Eye (tissue), 1 donor: ENCODE results near the gene THG1L.

Experiments
- DNase-seq: peaks from one replicate; pipeline ENCODE4 v3.0.0-alpha.2; 2015

THG1L gene

DNA sequence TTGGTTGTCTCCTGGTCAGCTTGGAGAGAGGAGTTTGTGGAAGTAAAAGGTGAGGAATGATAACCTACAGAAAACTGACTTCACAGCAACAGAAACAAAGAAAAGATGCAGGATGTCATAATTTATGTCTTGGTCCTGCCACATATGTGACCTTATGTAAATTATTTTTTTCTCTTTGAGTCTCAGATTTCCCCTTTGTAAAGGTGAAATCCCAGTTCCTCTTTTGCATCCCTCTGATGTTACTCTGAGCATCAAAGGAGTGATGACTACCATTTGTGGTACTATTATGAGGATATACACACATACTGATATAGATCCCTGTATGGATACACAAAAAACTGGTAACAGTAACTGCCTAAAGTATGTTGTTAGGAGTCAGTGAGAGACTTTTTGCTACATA is 1.4 kb upstream of the THG1L start:
- DNase-seq, result no peak

DNA sequence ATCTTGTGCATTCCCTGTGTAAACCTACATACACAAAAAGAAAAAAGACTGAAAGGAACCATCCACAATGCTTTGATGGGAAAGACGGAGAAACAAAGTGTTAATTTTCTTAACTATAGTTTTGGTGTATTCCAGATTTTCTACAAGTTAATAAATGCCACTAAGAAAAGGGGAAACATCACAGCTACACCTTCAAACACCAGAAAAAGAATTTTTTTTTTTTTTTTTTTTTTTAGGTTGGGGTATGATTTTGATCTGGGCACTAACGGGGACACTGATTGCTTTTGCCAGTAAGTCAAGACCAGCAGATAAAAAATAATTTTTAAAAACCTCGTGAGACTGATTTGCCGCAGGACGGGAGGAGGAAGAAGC is 334 bp upstream of the THG1L start:
- DNase-seq, result no peak

- DNase-seq, result no peak
Measured at GRCh38 chr5:157732130-157732514, 902 bp downstream of the THG1L start.

GRCh38 chr5:157732596-157733262 is 1.5 kb downstream of the THG1L start:
- DNase-seq, result no peak

DNA sequence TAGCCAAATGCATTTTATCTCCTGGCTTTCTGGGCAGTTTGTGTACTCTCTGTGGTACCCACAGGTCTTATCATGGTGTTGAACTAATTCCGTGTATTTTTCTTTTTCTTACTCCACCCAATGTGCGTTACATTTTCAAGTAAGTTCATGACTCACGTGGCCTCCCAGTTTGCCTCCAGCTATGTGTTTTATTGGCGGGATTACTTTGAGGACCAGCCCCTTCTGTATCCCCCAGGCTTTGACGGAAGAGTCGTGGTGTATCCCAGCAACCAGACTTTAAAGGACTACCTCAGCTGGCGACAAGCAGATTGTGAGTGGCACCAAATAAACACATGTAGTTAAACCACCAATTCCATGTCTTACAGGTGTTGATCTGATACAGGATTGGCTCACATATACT is 3.2 kb downstream of the THG1L start:
- no peak for DNase-seq

- DNase-seq, result no peak
Measured at GRCh38 chr5:157735991-157736390, 4.8 kb downstream of the THG1L start.

DNA sequence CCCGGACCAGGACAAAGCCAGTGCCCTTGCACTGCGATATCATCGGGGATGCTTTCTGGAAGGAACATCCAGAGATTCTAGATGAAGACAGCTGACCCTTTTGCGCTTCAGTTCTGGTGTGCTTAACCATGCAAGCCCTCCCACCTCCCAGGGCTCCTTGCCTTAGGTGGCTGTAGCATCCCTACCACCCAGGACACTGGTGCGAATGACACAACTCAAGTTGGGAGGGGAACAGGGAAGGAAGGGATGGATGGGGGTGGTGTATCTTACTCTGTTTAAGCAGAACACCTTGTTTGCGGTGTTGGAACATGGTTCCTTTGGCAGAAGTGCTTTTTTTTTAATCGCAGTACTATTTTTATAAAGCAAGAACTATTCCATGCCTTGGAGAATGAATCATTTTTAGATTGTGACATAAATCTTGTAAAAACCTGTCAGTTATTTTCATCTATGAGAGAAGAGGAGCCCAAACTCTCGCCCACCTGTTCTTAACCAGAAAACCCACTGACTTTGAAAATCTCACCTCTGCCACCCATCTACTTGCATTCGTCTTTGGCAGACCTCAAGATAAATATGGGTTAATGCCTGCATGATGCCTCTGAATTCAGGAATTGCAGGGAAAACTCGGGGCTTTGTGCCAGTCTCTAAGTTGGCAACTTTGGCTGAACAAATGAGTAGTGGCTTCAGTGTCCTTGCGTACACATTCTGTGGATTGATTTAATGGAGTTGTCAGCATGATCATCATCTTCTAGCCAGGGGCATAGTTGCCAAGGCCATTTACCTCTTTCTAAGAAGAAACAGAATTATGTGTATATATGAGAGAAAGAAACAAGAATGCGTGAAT is 8.4 kb downstream of the THG1L start:
- DNase-seq, result no peak

DNA sequence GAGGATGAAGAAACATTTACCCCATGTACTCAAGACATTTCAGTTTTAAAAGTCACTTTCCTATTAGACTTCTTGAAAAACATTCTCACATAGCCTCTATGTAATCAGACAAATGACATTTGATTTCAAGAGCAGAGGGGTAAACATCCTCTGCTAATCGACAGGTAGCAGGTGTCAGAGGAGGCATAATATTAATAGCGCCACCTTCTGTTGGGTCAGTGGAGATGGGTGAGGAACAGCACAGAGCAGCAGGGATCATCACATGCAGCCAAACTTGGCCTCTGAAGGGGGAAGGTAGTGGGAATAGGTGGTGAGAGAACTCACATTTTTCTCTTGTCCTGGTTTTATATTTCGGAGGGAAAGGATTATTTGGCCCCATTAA is 9.0 kb downstream of the THG1L start:
- no peak for DNase-seq

GRCh38 chr5:157741131-157741530 is 9.9 kb downstream of the THG1L start:
- DNase-seq, result no peak

DNA sequence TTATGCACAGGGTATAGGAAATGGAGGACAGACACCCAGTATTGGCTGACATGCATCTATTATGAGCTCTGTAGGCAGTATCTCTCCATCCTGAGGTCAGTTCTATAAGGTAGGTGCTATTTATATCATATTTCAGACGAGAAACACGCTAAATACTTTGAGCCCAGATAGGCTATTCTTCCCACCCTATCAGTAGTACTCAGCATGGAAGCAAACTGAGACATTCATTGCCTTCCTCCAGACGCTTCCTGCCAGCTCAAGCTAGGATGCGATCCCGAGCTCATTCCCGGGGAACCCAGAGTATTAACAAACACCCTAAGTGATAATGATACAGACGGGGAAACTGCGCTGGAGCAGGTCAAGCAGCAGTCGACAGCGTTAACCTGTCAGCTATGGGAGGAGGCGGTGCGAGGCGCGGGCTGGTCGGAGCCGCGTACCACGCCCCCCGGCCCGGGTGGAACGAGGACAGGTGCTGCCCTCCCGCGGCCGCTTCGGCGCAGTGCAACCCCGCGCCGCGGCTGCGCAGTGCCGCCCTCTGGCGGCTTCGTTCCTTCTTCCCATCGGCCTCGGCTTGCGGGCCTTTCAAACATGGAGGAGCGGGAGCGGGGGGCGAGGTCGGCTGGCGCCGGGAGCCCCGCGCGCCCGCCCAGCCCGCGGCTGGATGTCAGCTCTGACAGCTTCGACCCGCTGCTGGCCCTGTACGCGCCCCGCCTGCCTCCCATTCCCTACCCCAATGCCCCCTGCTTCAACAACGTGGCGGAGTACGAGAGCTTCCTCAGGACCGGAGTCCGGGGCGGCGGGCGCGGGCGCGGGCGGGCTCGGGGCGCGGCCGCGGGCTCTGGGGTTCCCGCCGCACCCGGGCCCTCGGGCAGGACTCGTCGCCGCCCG is 12.2 kb downstream of the THG1L start, which contains the start of gene LSM11:
LSM11 (plus strand) TSS at position 550 of the 888 bp plus-strand sequence; CDS start at position 589, 39 bp downstream.
- peak; percentile 96 for DNase-seq

- peak; percentile 59 for DNase-seq
Measured at GRCh38 chr5:157744051-157745011, 13.1 kb downstream of the THG1L start.

- DNase-seq, result no peak
Measured at GRCh38 chr5:157745041-157745456, 13.8 kb downstream of the THG1L start.

GRCh38 chr5:157747173-157747740 is 16.0 kb downstream of the THG1L start:
- no peak for DNase-seq

DNA sequence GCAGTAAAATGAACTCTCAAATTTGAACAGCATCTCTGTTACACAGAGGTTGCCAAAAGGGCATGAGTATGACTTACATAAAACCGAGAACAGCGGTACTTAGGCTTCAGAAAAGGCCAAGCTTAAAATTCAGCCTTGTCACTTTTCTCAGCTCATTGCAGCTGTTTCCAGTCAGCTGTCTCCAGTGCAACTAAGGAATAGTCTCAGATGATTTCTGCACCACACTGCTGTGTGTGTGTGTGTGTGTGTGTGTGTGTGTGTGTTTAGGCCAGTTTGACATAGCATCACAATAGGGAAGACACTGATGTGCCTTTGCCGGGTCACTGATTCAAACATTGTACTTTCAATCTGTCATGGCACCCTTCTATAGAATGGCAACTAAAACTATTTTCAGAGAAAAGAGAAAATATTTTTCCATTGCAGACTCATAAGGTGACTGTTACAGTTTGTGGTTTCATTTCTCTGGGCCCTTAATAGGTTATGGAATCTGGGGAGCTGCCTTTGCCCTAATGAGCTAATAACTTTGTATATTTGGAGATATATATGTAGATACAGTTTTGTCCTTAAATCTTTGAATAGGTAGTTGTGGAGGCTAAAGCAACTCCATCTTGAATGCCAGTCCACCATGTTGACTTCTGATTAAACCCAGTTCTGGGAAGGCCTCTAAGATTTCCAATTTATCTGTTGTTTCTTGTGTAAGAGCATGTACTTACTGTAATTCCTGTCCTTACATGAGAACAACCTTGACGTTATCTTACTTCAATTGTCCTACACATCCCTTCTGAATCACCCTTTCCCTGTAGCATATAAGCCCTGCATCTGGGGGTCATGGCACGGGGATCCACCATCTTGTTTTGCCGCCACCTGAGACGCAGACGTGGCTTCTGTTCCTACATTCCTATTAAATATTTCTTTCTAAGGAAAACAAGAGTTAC is 16.8 kb downstream of the THG1L start:
- no peak for DNase-seq

DNA sequence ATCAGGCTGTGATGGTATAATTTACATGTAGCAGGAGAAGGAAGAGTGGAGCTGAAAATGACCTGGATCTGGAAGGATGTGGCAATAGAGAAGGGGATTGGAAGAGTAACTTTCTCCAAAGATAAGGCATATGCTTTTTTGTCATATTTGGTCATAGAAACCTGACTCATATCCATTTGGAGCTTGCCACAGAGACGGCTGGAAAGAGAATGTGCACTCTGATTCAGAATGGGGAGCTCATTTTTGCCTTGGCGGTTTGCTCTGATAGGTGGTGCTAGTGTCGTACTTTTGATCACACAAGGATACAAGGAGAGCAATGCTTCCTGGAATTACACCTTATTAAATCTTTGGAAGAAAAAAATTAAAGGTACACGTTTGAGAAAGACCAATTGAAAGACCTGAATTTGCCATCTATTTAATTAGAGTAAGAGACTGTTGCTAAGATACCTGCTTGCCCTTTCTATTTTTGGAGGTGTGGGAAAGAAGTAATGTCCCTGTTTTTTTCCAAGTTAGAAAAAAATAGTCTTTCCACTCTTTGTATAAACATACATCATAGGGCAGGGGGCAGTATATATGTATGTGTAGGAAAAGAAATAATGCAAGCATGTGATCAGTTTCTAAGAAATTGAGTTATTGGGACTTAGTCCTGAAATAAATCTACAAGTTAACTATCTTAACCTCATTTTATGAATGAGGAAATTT is 17.7 kb downstream of the THG1L start:
- no peak for DNase-seq

GRCh38 chr5:157749462-157749799 is 18.2 kb downstream of the THG1L start:
- DNase-seq, result no peak

- no peak for DNase-seq
Measured at GRCh38 chr5:157750320-157750719, 19.1 kb downstream of the THG1L start.

- DNase-seq, result no peak
Measured at GRCh38 chr5:157756122-157756521, 24.9 kb downstream of the THG1L start.

DNA sequence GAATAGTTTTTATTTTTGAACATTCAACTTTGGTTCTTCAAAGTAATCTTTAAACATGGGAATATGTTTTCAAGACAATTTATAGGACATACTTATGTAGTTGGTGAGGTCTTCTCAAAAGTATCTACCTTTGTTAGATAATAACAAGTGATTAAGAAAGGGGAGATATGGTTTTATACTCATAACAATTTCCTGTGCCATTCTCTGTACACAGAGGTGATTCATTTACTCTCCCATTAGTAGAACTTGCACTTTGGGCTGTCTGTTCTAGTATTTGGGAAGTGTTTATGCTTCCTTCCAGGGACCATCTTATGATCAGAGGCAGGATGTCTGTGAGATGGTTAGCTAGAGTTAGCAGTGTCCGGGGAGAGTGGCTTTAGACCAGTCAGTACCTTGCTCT is 27.5 kb downstream of the THG1L start:
- DNase-seq, result no peak
